Measurements from ENCODE around the gene OGN. TPM values are rescaled to one million over a fixed set of nuclear protein-coding genes. Genes with fewer than 3 reads are reported as not detected.

Gene OGN
- total and polyA plus RNA-seq, 2 experiments from 2014 or later, result 16.7 to 43.5 TPM

DNA sequence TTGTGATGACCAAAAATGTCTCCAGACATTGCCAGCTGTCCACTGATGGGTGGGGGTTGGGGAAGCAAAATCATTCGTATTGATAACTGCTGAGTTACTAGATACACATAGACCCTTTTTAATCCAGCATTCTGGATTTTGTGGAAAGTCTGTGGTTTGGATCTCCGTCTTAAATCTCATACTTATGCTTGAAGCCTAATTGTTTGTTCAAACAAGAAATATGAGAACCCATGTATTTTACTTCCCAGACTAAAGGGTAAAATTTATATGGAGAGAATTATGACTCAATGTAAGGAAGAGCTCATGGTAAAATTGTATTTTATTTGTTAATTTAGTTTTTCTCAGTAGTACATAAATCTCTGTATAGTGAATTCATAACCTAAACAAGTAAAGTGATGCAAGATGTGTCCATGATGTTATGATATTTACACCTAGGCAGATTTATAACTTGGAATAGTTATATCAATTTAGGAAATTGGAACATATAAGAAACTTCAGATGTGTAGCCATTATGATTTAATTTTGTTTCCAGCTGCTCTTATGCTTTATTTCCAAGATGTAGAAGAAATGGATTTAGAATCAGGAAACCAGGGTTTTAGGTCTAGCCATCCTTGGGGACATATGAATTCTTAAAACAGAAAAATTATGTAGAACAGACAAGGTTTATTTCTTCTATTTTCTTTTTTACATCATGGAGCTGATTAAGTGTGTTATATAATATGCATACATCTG lies 4.5 kb upstream of the OGN start:
- TF ChIP-seq EZH2 (IDR thresholded peaks at IDR 0.05; ENCODE audit: borderline replicate concordance) (no peak), EZH2phosphoT487 (IDR thresholded peaks at IDR 0.05; ENCODE audit: low read depth, severe bottlenecking, unreplicated experiment) (no peak)
- TF ChIP-seq, protein P1, sequence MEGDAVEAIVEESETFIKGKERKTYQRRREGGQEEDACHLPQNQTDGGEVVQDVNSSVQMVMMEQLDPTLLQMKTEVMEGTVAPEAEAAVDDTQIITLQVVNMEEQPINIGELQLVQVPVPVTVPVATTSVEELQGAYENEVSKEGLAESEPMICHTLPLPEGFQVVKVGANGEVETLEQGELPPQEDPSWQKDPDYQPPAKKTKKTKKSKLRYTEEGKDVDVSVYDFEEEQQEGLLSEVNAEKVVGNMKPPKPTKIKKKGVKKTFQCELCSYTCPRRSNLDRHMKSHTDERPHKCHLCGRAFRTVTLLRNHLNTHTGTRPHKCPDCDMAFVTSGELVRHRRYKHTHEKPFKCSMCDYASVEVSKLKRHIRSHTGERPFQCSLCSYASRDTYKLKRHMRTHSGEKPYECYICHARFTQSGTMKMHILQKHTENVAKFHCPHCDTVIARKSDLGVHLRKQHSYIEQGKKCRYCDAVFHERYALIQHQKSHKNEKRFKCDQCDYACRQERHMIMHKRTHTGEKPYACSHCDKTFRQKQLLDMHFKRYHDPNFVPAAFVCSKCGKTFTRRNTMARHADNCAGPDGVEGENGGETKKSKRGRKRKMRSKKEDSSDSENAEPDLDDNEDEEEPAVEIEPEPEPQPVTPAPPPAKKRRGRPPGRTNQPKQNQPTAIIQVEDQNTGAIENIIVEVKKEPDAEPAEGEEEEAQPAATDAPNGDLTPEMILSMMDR (IDR thresholded peaks at IDR 0.05; ENCODE audit: poor library complexity), result no peak
- no peak overlapping the region for H2AFZ ChIP-seq
- peaks cover 14% of the 10 kb centered on the region for H3K4me1 ChIP-seq (ENCODE audit: insufficient read depth)
- no peaks in the 10 kb centered on the region for H3K79me2 ChIP-seq
- H3K36me3 ChIP-seq (replicated peaks; ENCODE audit: insufficient read depth, low read depth), result no peaks in the 10 kb centered on the region
- no peaks in the 10 kb centered on the region for H4K20me1 ChIP-seq (ENCODE audit: insufficient read depth, poor library complexity, severe bottlenecking)
- DNase-seq (ENCODE audit: low spot score), result no peak
- 74% methylated on average over 2 of the region's 2 CpGs for WGBS (ENCODE audit: low lambda C conversion rate, missing lambda C conversion rate)
- no peaks in the 10 kb centered on the region for H3K9me2 ChIP-seq (replicated peaks; ENCODE audit: insufficient read depth)
- no peaks in the 10 kb centered on the region for H3K9me3 ChIP-seq (ENCODE audit: low read depth)
- peak overlapping the region; percentile 60 for H3K27ac ChIP-seq
- H3K4me3 ChIP-seq, result no peak overlapping the region
- H3K27me3 ChIP-seq, result no peaks in the 10 kb centered on the region
- no peak overlapping the region for H3K4me2 ChIP-seq

DNA sequence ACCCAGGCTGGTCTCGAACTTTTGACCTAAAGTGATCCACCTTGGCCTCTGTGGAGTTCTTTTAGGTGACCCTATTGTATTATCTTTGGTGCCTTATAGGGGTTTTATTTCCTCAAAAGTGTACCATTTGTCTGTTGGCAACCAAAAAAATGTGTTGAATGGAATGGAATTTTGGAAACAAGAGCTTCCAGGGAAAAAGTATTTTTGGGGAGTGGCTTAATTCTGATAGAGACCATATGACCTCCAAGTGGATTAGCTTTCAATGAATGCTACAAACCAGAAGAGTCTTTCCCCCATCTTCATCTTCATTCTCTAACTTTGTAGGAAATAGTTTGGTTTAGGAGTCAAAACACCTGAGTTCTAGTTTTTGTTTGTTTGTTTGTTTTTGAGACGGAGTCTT lies 3.4 kb upstream of the OGN start:
- H3K4me1 ChIP-seq (ENCODE audit: insufficient read depth), result peaks cover 14% of the 10 kb centered on the region
- DNase-seq (ENCODE audit: low spot score), result no peak
- no peak overlapping the region for H2AFZ ChIP-seq
- WGBS (ENCODE audit: low lambda C conversion rate, missing lambda C conversion rate), result 98% methylated on average over 2 of the region's 2 CpGs
- no peaks in the 10 kb centered on the region for H3K79me2 ChIP-seq
- H3K9me2 ChIP-seq (replicated peaks; ENCODE audit: insufficient read depth), result no peaks in the 10 kb centered on the region
- H3K36me3 ChIP-seq (replicated peaks; ENCODE audit: insufficient read depth, low read depth), result no peaks in the 10 kb centered on the region
- no peaks in the 10 kb centered on the region for H3K9me3 ChIP-seq (ENCODE audit: low read depth)
- H3K27me3 ChIP-seq, result no peaks in the 10 kb centered on the region
- no peaks in the 10 kb centered on the region for H4K20me1 ChIP-seq (ENCODE audit: insufficient read depth, poor library complexity, severe bottlenecking)
- H3K4me2 ChIP-seq, result no peak overlapping the region
- H3K4me3 ChIP-seq, result no peak overlapping the region
- H3K27ac ChIP-seq, result no peak overlapping the region
- TF ChIP-seq, protein P1 (IDR thresholded peaks at IDR 0.05; ENCODE audit: poor library complexity), result no peak
- TF ChIP-seq EZH2 (IDR thresholded peaks at IDR 0.05; ENCODE audit: borderline replicate concordance) (no peak), EZH2phosphoT487 (IDR thresholded peaks at IDR 0.05; ENCODE audit: low read depth, severe bottlenecking, unreplicated experiment) (no peak)

DNA sequence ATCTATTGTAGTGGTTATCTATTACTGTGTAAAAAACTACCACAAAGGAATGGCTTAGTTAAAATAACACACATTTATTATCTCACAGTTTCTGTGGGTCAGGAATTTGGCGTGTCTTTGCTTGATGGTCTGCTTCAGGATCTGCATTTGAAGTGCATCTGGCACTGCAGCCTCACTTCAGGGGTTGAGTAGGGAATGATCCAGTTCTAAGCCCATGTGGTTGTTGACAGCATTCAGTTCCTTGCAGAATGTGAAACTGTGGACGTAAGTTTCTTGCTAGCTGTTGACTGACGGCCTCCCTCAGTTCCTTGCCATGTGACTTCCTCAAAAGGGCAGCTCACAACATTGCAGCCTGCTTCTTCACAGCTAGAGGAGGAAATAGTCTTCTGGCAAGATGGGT lies 2.1 kb upstream of the OGN start:
- H4K20me1 ChIP-seq (ENCODE audit: insufficient read depth, poor library complexity, severe bottlenecking), result no peaks in the 10 kb centered on the region
- TF ChIP-seq, protein P1 (IDR thresholded peaks at IDR 0.05; ENCODE audit: poor library complexity), result no peak
- TF ChIP-seq EZH2 (IDR thresholded peaks at IDR 0.05; ENCODE audit: borderline replicate concordance) (no peak), EZH2phosphoT487 (IDR thresholded peaks at IDR 0.05; ENCODE audit: low read depth, severe bottlenecking, unreplicated experiment) (no peak)
- peaks cover 14% of the 10 kb centered on the region for H3K4me1 ChIP-seq (ENCODE audit: insufficient read depth)
- H3K27ac ChIP-seq, result peak overlapping the region; percentile 43
- no peak overlapping the region for H2AFZ ChIP-seq
- H3K4me3 ChIP-seq, result no peak overlapping the region
- no peaks in the 10 kb centered on the region for H3K27me3 ChIP-seq
- H3K4me2 ChIP-seq, result peak overlapping the region; percentile 39
- WGBS (ENCODE audit: low lambda C conversion rate, missing lambda C conversion rate), result 59% methylated on average over 3 of the region's 3 CpGs
- no peaks in the 10 kb centered on the region for H3K36me3 ChIP-seq (replicated peaks; ENCODE audit: insufficient read depth, low read depth)
- H3K9me2 ChIP-seq (replicated peaks; ENCODE audit: insufficient read depth), result no peaks in the 10 kb centered on the region
- peak; percentile 25 for DNase-seq (ENCODE audit: low spot score)
- H3K9me3 ChIP-seq (ENCODE audit: low read depth), result no peaks in the 10 kb centered on the region
- no peaks in the 10 kb centered on the region for H3K79me2 ChIP-seq
